HepG2 (cell line): Measurements from ENCODE around the gene ZNF513. TPM values are rescaled to one million over a fixed set of nuclear protein-coding genes. Genes with fewer than 3 reads are reported as not detected.

Experiments
- FOXA3 ChIP-seq: IDR thresholded peaks from 2 replicates; pipeline ENCODE4 v1.6.1; 2016; ENCODE audit warnings: missing genetic modification reagents, missing compliant biosample characterization
- GATA4 ChIP-seq: sonication (generic); IDR thresholded peaks from 2 replicates; pipeline ENCODE4 v1.6.1; 2016; ENCODE audit warnings: antibody characterized with exemption, low read depth, borderline replicate concordance
- NRL ChIP-seq: sonication (generic); formaldehyde crosslinking; IDR thresholded peaks from 2 replicates; pipeline ENCODE4 v1.5.0; 2020; ENCODE audit warnings: missing genetic modification reagents, mild to moderate bottlenecking, moderate library complexity, borderline replicate concordance
- SNAPC2 ChIP-seq: sonication (generic); formaldehyde crosslinking; IDR thresholded peaks from 2 replicates; pipeline ENCODE4 v1.8.1; 2022; ENCODE audit warnings: mild to moderate bottlenecking, missing genetic modification reagents
- ZNF235 ChIP-seq: sonication (generic); formaldehyde crosslinking; IDR thresholded peaks from 2 replicates; pipeline ENCODE4 v1.8.1; 2023; ENCODE audit warnings: mild to moderate bottlenecking, missing genetic modification reagents, borderline replicate concordance
- ZNF496 ChIP-seq: sonication (generic); formaldehyde crosslinking; IDR thresholded peaks from 2 replicates; pipeline ENCODE4 v1.8.1; 2023; ENCODE audit warnings: mild to moderate bottlenecking, moderate library complexity, missing genetic modification reagents; ENCODE audit not compliant: insufficient replicate concordance
- ZNF558 ChIP-seq: sonication (generic); formaldehyde crosslinking; IDR thresholded peaks from 2 replicates; pipeline ENCODE4 v1.9.0; 2022; ENCODE audit warnings: mild to moderate bottlenecking, missing genetic modification reagents, borderline replicate concordance
- ZNF646 ChIP-seq: sonication (generic); formaldehyde crosslinking; IDR thresholded peaks from 2 replicates; pipeline ENCODE4 v1.9.0; 2021; ENCODE audit warnings: mild to moderate bottlenecking, missing genetic modification reagents
- ZNF660 ChIP-seq: sonication (generic); formaldehyde crosslinking; IDR thresholded peaks from 2 replicates; pipeline ENCODE4 v1.5.1; 2020; ENCODE audit warnings: mild to moderate bottlenecking, low read depth, missing genetic modification reagents, borderline replicate concordance
- polyA plus RNA-seq, 8 experiments: library from polyadenylated mRNA; depleted of rRNA in 3 of 8; stranded (reverse) in 7 of 8; unstranded in 1 of 8; fragments of >200 nt; fragmentation: Illumina TruSeq in 4 of 8; extraction: Trizol in 4 of 8; gene quantifications; 2 replicates each; pipeline versions ENCODE4 v1.2.1 to v1.2.3, GENCODE V29; 2011 to 2016; ENCODE audit warnings: low read depth in 4 of 8, missing spikeins in 1 of 8, mixed read lengths in 1 of 8; ENCODE audit not compliant: insufficient read depth in 1 of 8
- total RNA-seq, 5 experiments: library from RNA; depleted of rRNA; stranded (reverse); fragments of >200 nt; fragmentation: Illumina TruSeq; extraction: Trizol; gene quantifications; 2 replicates each; pipeline ENCODE4 v1.2.3, GENCODE V29; 2016; ENCODE audit warnings: low read depth in 1 of 5
- TF ChIP-seq, protein P1 (sequence below): sonication (generic); formaldehyde crosslinking; IDR thresholded peaks from 2 replicates; pipeline ENCODE4 v1.5.0; 2020; ENCODE audit warnings: mild to moderate bottlenecking, missing genetic modification reagents
- TF ChIP-seq, protein P2 (sequence below): sonication (generic); formaldehyde crosslinking; IDR thresholded peaks from 2 replicates; pipeline ENCODE4 v1.5.0; 2020; ENCODE audit warnings: missing genetic modification reagents, mild to moderate bottlenecking, borderline replicate concordance
- TF ChIP-seq, protein P3 (sequence below): sonication (generic); formaldehyde crosslinking; IDR thresholded peaks from 2 replicates; pipeline ENCODE4 v1.4.0; 2020; ENCODE audit warnings: missing genetic modification reagents
- TF ChIP-seq, protein P4 (sequence below): sonication (generic); formaldehyde crosslinking; IDR thresholded peaks from 2 replicates; pipeline ENCODE4 v1.4.0; 2020; ENCODE audit warnings: missing genetic modification reagents

The ZNF513 gene
- total and polyA plus RNA-seq, 2 of the 13 experiments (the other 11 are each of a cell fraction or from before 2014, with no cell fraction given): 4.9 to 6.3 TPM

DNA sequence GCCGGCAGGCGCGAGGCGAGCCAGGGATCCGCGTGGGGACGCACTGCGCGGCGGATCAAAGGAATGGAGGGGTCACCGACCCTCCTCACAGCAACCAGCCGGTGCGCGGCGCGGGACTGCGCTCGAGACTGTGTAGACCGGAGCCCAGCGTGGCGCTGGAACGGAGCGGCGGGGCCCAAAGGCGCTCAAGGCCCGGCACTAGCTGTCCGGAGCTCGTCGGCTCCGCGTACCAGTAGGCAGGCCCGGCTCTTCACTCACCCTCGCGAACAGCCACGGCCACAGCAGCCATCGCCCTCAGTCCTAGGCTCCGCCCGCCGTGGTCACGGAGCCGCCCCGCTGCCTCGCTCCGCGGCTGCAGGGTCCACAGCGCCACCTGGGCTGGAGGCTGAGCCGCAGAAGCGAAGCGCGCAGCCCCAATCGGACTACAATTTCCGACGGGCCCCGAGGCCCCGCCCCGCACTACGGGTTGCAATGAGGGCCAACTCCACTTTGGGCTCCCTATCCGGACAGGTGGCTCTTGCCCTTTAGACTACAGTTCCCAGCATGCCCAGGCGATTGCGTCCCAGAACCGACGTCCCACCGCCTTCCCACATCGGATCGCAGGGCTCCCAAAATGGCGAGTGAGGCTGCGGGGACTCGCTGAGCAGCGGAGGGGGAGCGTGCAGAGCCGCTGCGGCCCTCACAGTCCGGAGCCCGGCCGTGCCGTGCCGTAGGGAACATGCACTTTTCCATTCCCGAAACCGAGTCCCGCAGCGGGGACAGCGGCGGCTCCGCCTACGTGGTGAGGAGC is 10.3 kb downstream of the ZNF513 start, which contains the start of the genes EIF2B4 and SNX17 (continued):
- TF ChIP-seq ZNF646 (CRISPR knock-in tag) (no peak), ZNF235 (peak; percentile 87; the same call in 1 of the 2 replicates), NRL (peak; percentile 91), SNAPC2 (CRISPR knock-in tag) (peak; percentile 82), GATA4 (no peak), ZNF660 (CRISPR knock-in tag) (0 out of 2 replicates have a peak, but pooled peaks have one; percentile 87), FOXA3 (peak; percentile 84), ZNF558 (CRISPR knock-in tag) (peak; percentile 45; the same call in 1 of the 2 replicates), ZNF496 (CRISPR knock-in tag) (no peak)
- TF ChIP-seq, protein P1, sequence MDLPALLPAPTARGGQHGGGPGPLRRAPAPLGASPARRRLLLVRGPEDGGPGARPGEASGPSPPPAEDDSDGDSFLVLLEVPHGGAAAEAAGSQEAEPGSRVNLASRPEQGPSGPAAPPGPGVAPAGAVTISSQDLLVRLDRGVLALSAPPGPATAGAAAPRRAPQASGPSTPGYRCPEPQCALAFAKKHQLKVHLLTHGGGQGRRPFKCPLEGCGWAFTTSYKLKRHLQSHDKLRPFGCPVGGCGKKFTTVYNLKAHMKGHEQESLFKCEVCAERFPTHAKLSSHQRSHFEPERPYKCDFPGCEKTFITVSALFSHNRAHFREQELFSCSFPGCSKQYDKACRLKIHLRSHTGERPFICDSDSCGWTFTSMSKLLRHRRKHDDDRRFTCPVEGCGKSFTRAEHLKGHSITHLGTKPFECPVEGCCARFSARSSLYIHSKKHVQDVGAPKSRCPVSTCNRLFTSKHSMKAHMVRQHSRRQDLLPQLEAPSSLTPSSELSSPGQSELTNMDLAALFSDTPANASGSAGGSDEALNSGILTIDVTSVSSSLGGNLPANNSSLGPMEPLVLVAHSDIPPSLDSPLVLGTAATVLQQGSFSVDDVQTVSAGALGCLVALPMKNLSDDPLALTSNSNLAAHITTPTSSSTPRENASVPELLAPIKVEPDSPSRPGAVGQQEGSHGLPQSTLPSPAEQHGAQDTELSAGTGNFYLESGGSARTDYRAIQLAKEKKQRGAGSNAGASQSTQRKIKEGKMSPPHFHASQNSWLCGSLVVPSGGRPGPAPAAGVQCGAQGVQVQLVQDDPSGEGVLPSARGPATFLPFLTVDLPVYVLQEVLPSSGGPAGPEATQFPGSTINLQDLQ (CRISPR knock-in tag): peak; percentile 95
- TF ChIP-seq, protein P2, sequence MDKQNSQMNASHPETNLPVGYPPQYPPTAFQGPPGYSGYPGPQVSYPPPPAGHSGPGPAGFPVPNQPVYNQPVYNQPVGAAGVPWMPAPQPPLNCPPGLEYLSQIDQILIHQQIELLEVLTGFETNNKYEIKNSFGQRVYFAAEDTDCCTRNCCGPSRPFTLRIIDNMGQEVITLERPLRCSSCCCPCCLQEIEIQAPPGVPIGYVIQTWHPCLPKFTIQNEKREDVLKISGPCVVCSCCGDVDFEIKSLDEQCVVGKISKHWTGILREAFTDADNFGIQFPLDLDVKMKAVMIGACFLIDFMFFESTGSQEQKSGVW (CRISPR knock-in tag): peak; percentile 25; the same call in 1 of the 2 replicates
- TF ChIP-seq, protein P3, sequence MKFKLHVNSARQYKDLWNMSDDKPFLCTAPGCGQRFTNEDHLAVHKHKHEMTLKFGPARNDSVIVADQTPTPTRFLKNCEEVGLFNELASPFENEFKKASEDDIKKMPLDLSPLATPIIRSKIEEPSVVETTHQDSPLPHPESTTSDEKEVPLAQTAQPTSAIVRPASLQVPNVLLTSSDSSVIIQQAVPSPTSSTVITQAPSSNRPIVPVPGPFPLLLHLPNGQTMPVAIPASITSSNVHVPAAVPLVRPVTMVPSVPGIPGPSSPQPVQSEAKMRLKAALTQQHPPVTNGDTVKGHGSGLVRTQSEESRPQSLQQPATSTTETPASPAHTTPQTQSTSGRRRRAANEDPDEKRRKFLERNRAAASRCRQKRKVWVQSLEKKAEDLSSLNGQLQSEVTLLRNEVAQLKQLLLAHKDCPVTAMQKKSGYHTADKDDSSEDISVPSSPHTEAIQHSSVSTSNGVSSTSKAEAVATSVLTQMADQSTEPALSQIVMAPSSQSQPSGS (CRISPR knock-in tag): peak; percentile 95
- TF ChIP-seq, protein P4, sequence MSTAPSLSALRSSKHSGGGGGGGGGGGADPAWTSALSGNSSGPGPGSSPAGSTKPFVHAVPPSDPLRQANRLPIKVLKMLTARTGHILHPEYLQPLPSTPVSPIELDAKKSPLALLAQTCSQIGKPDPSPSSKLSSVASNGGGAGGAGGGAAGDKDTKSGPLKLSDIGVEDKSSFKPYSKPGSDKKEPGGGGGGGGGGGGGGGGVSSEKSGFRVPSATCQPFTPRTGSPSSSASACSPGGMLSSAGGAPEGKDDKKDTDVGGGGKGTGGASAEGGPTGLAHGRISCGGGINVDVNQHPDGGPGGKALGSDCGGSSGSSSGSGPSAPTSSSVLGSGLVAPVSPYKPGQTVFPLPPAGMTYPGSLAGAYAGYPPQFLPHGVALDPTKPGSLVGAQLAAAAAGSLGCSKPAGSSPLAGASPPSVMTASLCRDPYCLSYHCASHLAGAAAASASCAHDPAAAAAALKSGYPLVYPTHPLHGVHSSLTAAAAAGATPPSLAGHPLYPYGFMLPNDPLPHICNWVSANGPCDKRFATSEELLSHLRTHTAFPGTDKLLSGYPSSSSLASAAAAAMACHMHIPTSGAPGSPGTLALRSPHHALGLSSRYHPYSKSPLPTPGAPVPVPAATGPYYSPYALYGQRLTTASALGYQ (CRISPR knock-in tag): peak; percentile 93
